Measurements from ENCODE around the gene DENND2C.

DENND2C gene

GRCh38 chr1:114660238-114660637 is 9.6 kb downstream of the DENND2C start:
- ATAC-seq, result no peak
- Mint-ChIP-seq H3K4me3 (no peak overlapping the region), H3K27ac (no peak overlapping the region), H3K4me1 (no peaks in the 10 kb centered on the region), H3K36me3 (no peaks in the 10 kb centered on the region), H3K9me3 (no peaks in the 10 kb centered on the region)
- no peak for DNase-seq (ENCODE audit: low spot score in 2 of 2)

DNA sequence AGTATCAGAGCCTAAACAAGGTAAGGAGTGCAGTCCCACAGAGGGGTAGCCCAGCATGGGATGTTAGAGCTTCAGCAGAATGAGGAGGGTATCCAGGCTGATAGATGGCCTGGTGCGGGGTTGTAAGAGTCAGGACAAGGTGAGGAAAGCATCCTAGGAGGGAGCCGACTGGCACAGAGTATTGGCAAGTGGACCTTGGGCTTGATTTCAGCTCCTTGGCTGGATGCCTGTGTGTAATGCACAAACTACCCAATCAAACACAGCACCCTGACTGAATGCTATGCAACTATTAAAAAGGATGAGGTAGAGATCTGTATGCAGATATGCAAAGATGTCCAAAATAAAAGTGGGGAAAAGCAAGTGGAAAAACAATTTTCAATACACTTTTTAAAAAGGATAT is 18.0 kb downstream of the DENND2C start:
- Mint-ChIP-seq H3K9me3 (no peaks in the 10 kb centered on the region), H3K4me1 (no peaks in the 10 kb centered on the region), H3K36me3 (no peaks in the 10 kb centered on the region), H3K27ac (no peak overlapping the region), H3K4me3 (no peak overlapping the region)
- DNase-seq (ENCODE audit: low spot score in 2 of 2) (no peak), ATAC-seq (no peak)

- Mint-ChIP-seq H3K4me3 (no peak overlapping the region), H3K9me3 (no peaks in the 10 kb centered on the region), H3K27ac (no peak overlapping the region), H3K36me3 (no peaks in the 10 kb centered on the region), H3K4me1 (no peaks in the 10 kb centered on the region)
- ATAC-seq (no peak), DNase-seq (ENCODE audit: low spot score in 2 of 2) (no peak)
These were observed 21.3 kb downstream of the DENND2C start for GRCh38 chr1:114648503-114648902.

- no peaks in the 10 kb centered on the region for H3K36me3 Mint-ChIP-seq
- H3K9me3 Mint-ChIP-seq, result no peaks in the 10 kb centered on the region
These were observed 28.5 kb downstream of the DENND2C start for GRCh38 chr1:114641377-114641776.

DNA sequence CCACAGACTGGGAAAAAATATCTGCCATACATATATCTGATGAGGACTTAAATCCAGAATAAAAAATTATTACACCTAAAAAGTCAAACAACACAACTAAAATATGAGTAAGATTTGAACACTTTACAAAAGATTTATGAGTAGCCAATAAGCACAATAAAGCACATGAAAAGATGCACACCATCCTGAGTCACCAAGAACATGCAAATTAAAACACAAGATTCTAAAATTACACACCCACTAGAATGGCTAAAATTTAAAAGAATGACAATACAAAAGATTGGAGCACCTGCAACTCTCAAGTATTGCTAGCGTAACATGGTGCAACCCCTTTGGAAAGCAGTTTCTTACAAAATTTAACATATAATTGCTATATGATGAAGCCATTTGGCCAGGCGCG is 30.9 kb downstream of the DENND2C start:
- no peak for DNase-seq (ENCODE audit: low spot score in 2 of 2)
- no peak overlapping the region for H3K4me3 Mint-ChIP-seq
- no peak for ATAC-seq
- no peaks in the 10 kb centered on the region for H3K4me1 Mint-ChIP-seq
- H3K9me3 Mint-ChIP-seq, result no peaks in the 10 kb centered on the region
- no peaks in the 10 kb centered on the region for H3K36me3 Mint-ChIP-seq
- no peak overlapping the region for H3K27ac Mint-ChIP-seq

More at GRCh38 chr1:114641377-114641776, 28.5 kb downstream of the DENND2C start:
- Mint-ChIP-seq H3K27ac (no peak overlapping the region), H3K4me3 (no peak overlapping the region), H3K4me1 (no peaks in the 10 kb centered on the region)
- DNase-seq (ENCODE audit: low spot score in 2 of 2) (no peak), ATAC-seq (no peak)

DNA sequence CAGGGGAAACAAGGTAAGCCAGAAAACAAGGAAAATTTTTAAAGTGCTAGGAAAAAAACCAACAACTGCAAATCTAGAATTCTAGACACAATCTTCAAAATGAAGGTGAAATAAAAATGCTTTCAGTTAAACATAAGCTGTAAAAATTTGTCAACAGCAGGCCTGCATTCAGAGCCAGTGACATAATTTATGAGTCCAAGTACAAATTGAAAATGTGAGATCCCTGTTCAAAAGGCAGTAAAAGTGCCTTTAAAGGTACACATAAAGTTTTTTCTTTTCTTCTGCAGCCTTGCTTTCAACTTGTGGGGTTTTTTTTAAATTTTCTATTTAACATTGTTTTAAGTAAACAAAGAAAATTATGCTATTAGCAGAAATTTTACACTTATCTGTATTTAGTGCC is 37.4 kb downstream of the DENND2C start:
- ATAC-seq, result no peak
- no peaks in the 10 kb centered on the region for H3K36me3 Mint-ChIP-seq
- H3K9me3 Mint-ChIP-seq, result no peaks in the 10 kb centered on the region
- no peak overlapping the region for H3K4me3 Mint-ChIP-seq
- H3K27ac Mint-ChIP-seq, result no peak overlapping the region
- H3K4me1 Mint-ChIP-seq, result no peaks in the 10 kb centered on the region
- no peak for DNase-seq (ENCODE audit: low spot score in 2 of 2)

- no peak overlapping the region for H3K4me3 Mint-ChIP-seq
- H3K4me1 Mint-ChIP-seq, result no peaks in the 10 kb centered on the region
- no peak overlapping the region for H3K27ac Mint-ChIP-seq
- ATAC-seq, result no peak
- DNase-seq (ENCODE audit: low spot score in 2 of 2), result no peak
- no peaks in the 10 kb centered on the region for H3K36me3 Mint-ChIP-seq
- no peaks in the 10 kb centered on the region for H3K9me3 Mint-ChIP-seq
These were observed 42.7 kb downstream of the DENND2C start for GRCh38 chr1:114627107-114627506.

DNA sequence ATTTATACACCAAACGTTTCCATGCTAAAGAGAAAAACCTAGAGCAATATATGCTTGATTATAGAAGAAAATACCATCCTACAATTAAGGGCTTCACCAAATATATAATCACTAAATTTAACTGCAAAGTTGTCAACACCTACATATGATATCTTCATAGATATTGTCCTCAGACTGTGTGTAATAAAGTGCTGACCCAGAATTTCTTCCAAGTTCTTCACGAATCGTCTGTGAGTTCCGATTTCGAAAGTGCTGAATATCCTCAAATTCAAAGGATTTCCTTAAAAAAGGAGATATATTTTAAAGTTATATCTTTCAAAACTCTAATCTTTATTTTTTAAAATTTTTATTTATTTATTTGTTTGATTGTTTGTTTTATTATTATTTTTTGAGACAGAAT is 46.5 kb downstream of the DENND2C start:
- no peak for DNase-seq (ENCODE audit: low spot score in 2 of 2)
- Mint-ChIP-seq H3K27ac (no peak overlapping the region), H3K36me3 (no peaks in the 10 kb centered on the region), H3K9me3 (no peaks in the 10 kb centered on the region), H3K4me3 (no peak overlapping the region), H3K4me1 (no peaks in the 10 kb centered on the region)
- no peak for ATAC-seq

- ATAC-seq (no peak), DNase-seq (ENCODE audit: low spot score in 2 of 2) (no peak)
- H3K4me3 Mint-ChIP-seq, result no peak overlapping the region
- no peaks in the 10 kb centered on the region for H3K4me1 Mint-ChIP-seq
- H3K27ac Mint-ChIP-seq, result no peak overlapping the region
- H3K9me3 Mint-ChIP-seq, result no peaks in the 10 kb centered on the region
- no peaks in the 10 kb centered on the region for H3K36me3 Mint-ChIP-seq
These were observed 49.4 kb downstream of the DENND2C start for GRCh38 chr1:114620419-114620818.

DNA sequence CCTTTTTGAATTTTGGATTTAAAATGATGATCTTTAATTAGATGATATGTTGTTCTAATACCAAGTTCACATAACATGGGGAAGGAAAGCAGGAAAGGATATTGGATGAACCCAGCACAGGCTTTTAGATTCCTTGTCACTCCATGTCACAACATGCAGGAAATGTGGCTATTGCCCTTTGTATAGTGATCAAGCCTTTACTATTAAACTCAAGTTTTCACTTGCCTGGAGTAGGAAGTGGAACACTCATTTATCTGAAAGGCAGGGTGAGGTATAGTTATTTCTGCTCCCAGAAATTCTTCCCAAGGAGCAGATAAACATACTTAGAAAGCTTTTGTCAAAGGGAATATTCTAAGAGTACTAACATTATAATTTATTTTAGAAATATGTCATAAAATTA is 51.2 kb downstream of the DENND2C start:
- no peak for DNase-seq (ENCODE audit: low spot score in 2 of 2)
- Mint-ChIP-seq H3K36me3 (no peaks in the 10 kb centered on the region), H3K4me3 (no peak overlapping the region), H3K27ac (no peak overlapping the region), H3K9me3 (no peaks in the 10 kb centered on the region), H3K4me1 (no peaks in the 10 kb centered on the region)
- ATAC-seq, result no peak

DNA sequence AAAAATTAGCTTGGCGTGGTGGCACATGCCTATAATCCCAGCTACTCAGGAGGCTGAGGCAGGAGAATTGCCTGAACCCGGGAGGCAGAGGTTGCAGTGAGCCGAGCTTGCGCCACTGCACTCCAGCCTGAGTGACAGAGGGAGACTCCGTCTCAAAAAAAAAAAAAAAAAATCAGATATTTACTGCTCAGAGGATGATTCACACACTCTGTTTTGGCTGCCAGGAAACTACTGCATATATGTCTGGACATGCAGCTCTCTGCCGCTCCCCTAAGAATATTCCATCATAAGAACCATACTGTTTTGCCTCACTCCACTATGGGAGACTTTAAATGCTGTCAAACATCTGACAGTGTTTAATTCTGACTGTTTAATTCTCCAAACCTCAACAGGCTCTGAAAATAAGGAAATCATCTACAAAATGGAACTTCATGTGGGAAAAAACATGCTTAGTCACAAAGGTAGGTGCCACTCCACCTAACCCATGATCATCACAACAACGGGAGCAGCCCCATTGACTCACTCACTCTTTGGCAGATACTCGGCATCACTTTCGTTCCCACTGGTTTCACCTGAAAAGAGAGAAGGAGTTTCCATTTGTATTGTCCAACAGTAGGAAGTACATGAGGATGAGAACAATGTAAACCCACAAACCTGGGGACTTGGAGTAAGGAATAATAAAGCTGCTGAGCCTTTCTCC is 59.2 kb downstream of the DENND2C start:
- DNase-seq (ENCODE audit: low spot score in 2 of 2), result no peak
- Mint-ChIP-seq H3K4me3 (no peak overlapping the region), H3K9me3 (no peaks in the 10 kb centered on the region), H3K27ac (no peak overlapping the region), H3K36me3 (no peaks in the 10 kb centered on the region), H3K4me1 (no peaks in the 10 kb centered on the region)
- ATAC-seq, result no peak

DNA sequence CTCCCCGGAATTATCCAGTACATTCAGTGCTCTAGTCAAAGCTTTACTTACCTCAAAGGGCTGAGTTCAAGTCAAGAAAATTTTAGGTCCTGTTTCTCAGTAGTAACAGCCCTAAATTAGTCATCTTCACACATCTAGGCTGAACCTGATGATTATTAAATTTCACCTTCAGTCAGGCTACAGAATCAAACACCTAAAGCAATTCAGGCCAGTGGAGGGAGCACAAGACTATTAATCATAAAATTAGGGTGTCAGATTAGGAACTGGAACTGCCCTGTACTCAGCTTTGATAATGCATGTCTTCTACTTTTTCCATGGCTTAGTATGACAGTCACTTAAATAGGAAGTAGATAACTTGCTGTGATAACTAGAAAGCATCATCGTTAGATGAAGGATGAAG is 60.0 kb downstream of the DENND2C start:
- ATAC-seq (no peak), DNase-seq (ENCODE audit: low spot score in 2 of 2) (no peak)
- no peak overlapping the region for H3K4me3 Mint-ChIP-seq
- no peaks in the 10 kb centered on the region for H3K4me1 Mint-ChIP-seq
- no peaks in the 10 kb centered on the region for H3K36me3 Mint-ChIP-seq
- no peak overlapping the region for H3K27ac Mint-ChIP-seq
- no peaks in the 10 kb centered on the region for H3K9me3 Mint-ChIP-seq

GRCh38 chr1:114609026-114609425 is 60.8 kb downstream of the DENND2C start:
- no peak overlapping the region for H3K27ac Mint-ChIP-seq
- ATAC-seq, result no peak
- no peaks in the 10 kb centered on the region for H3K4me1 Mint-ChIP-seq
- no peak overlapping the region for H3K4me3 Mint-ChIP-seq
- H3K36me3 Mint-ChIP-seq, result no peaks in the 10 kb centered on the region
- H3K9me3 Mint-ChIP-seq, result no peaks in the 10 kb centered on the region
- no peak for DNase-seq (ENCODE audit: low spot score in 2 of 2)

GRCh38 chr1:114607223-114607622 is 62.6 kb downstream of the DENND2C start:
- H3K4me3 Mint-ChIP-seq, result no peak overlapping the region
- ATAC-seq, result no peak
- H3K36me3 Mint-ChIP-seq, result no peaks in the 10 kb centered on the region
- no peaks in the 10 kb centered on the region for H3K4me1 Mint-ChIP-seq
- no peak overlapping the region for H3K27ac Mint-ChIP-seq
- no peaks in the 10 kb centered on the region for H3K9me3 Mint-ChIP-seq
- no peak for DNase-seq (ENCODE audit: low spot score in 2 of 2)

DNA sequence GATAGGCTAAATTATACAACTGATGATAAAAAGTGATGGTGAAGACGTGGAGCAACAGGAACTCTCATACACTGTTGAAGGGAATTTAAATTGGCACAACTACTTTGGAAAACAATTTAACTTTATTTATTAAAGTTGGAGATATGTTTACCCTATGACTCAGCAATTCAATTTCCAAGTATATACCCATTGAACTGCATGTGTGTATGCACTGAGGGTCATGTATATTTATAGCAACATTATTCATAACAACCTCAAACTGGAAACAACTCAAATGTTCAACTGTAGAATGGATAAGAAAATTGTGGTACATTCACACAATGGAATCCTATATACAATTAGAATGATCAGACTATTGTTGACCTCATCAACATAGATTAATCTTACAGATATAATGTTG is 71.9 kb downstream of the DENND2C start:
- DNase-seq (ENCODE audit: low spot score in 2 of 2), result no peak
- no peak overlapping the region for H3K27ac Mint-ChIP-seq
- no peaks in the 10 kb centered on the region for H3K36me3 Mint-ChIP-seq
- ATAC-seq, result no peak
- no peaks in the 10 kb centered on the region for H3K9me3 Mint-ChIP-seq
- H3K4me1 Mint-ChIP-seq, result no peaks in the 10 kb centered on the region
- no peak overlapping the region for H3K4me3 Mint-ChIP-seq

DNA sequence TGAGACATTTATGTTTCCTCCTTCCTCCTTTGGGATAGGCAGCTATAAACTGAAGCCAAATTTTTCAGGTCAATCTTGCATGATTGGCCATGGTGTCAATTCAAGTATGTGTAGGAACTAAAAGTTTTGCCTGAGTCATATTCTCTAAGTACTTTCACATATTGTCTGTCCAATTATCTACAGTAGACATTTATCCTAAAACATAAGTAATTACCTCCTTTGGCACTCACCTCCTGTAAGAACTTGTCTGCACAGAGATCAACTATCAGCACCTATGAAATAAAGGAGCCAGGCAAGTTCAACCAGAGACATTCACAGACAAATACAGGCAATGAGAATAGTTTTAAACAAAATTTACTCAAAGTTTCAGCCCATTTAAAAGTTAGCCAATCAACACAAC is 74.2 kb downstream of the DENND2C start:
- no peaks in the 10 kb centered on the region for H3K36me3 Mint-ChIP-seq
- no peak for ATAC-seq

GRCh38 chr1:114594046-114594445 is 75.8 kb downstream of the DENND2C start:
- Mint-ChIP-seq H3K36me3 (no peaks in the 10 kb centered on the region), H3K4me3 (no peak overlapping the region), H3K4me1 (no peaks in the 10 kb centered on the region), H3K9me3 (no peaks in the 10 kb centered on the region), H3K27ac (no peak overlapping the region)
- ATAC-seq (no peak), DNase-seq (ENCODE audit: low spot score in 2 of 2) (no peak)

More for the DNA sequence above, 74.2 kb downstream of the DENND2C start:
- Mint-ChIP-seq H3K27ac (no peak overlapping the region), H3K4me3 (no peak overlapping the region), H3K9me3 (no peaks in the 10 kb centered on the region), H3K4me1 (no peaks in the 10 kb centered on the region)
- DNase-seq (ENCODE audit: low spot score in 2 of 2), result no peak

Measured in stimulated activated effector memory CD8-positive, alpha-beta T cell treated with anti-CD3 and anti-CD28 coated beads, Interleukin-12 subunit alpha, Interleukin-12 subunit beta, amount 100 ng/mL, for 72 hours (primary cell).